ENCODE results near the gene UQCRC1.

- TF ChIP-seq CTCF (IDR thresholded peaks at IDR 0.05) (no peak), HDAC2 (IDR thresholded peaks at IDR 0.05) (no peak), POLR2A (IDR thresholded peaks at IDR 0.05; ENCODE audit: low read length) (no peak), EP300 (IDR thresholded peaks at IDR 0.05) (no peak), MAX (IDR thresholded peaks at IDR 0.05) (no peak), CEBPB (IDR thresholded peaks at IDR 0.05) (no peak)
- TF ChIP-seq, protein P1, sequence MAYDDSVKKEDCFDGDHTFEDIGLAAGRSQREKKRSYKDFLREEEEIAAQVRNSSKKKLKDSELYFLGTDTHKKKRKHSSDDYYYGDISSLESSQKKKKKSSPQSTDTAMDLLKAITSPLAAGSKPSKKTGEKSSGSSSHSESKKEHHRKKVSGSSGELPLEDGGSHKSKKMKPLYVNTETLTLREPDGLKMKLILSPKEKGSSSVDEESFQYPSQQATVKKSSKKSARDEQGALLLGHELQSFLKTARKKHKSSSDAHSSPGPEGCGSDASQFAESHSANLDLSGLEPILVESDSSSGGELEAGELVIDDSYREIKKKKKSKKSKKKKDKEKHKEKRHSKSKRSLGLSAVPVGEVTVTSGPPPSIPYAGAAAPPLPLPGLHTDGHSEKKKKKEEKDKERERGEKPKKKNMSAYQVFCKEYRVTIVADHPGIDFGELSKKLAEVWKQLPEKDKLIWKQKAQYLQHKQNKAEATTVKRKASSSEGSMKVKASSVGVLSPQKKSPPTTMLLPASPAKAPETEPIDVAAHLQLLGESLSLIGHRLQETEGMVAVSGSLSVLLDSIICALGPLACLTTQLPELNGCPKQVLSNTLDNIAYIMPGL (CRISPR knock-in tag; IDR thresholded peaks at IDR 0.05; ENCODE audit: borderline replicate concordance), result no peak
- TF ChIP-seq, protein P2, sequence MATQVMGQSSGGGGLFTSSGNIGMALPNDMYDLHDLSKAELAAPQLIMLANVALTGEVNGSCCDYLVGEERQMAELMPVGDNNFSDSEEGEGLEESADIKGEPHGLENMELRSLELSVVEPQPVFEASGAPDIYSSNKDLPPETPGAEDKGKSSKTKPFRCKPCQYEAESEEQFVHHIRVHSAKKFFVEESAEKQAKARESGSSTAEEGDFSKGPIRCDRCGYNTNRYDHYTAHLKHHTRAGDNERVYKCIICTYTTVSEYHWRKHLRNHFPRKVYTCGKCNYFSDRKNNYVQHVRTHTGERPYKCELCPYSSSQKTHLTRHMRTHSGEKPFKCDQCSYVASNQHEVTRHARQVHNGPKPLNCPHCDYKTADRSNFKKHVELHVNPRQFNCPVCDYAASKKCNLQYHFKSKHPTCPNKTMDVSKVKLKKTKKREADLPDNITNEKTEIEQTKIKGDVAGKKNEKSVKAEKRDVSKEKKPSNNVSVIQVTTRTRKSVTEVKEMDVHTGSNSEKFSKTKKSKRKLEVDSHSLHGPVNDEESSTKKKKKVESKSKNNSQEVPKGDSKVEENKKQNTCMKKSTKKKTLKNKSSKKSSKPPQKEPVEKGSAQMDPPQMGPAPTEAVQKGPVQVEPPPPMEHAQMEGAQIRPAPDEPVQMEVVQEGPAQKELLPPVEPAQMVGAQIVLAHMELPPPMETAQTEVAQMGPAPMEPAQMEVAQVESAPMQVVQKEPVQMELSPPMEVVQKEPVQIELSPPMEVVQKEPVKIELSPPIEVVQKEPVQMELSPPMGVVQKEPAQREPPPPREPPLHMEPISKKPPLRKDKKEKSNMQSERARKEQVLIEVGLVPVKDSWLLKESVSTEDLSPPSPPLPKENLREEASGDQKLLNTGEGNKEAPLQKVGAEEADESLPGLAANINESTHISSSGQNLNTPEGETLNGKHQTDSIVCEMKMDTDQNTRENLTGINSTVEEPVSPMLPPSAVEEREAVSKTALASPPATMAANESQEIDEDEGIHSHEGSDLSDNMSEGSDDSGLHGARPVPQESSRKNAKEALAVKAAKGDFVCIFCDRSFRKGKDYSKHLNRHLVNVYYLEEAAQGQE (IDR thresholded peaks at IDR 0.05), result no peak
Measured at GRCh38 chr3:48555231-48555948, 54.1 kb downstream of the UQCRC1 start.

All from A549 (cell line).